Bronchial epithelial cell (primary cell): Measurements from ENCODE around the gene CBX8. TPM values are rescaled to one million over a fixed set of nuclear protein-coding genes. Genes with fewer than 3 reads are reported as not detected.

Experiments used
- DNase-seq: peaks from one replicate; pipeline ENCODE4 v3.0.0-alpha.2; 2010; ENCODE audit warnings: low read depth
- FAIRE-seq: peaks from 2 replicates; lab custom pipeline; 2011; peaks lifted over from hg19 to GRCh38; lab: Jason Lieb, UNC
- H3K27me3 ChIP-seq: 2 replicates; pipeline ENCODE4 v1.5.1; 2011; ENCODE audit warnings: low read length; ENCODE audit not compliant: control insufficient read depth, insufficient read depth
- H3K36me3 ChIP-seq: 2 replicates; pipeline ENCODE4 v1.5.1; 2011; ENCODE audit warnings: low read length; ENCODE audit not compliant: control insufficient read depth, insufficient read depth
- H3K4me3 ChIP-seq: 2 replicates; pipeline ENCODE4 v1.5.1; 2011; ENCODE audit warnings: mild to moderate bottlenecking, low read depth, low read length, control low read depth
- CTCF ChIP-seq: IDR thresholded peaks from 2 replicates; pipeline ENCODE4 v1.5.1; 2011; ENCODE audit warnings: mild to moderate bottlenecking, moderate library complexity, low read length, control low read depth, inconsistent platforms; ENCODE audit not compliant: insufficient read depth, severe bottlenecking
- total RNA-seq: library from RNA; depleted of rRNA; stranded (reverse); fragments of >200 nt; gene quantifications from 2 replicates; pipeline ENCODE4 v1.2.1, GENCODE V29; 2014

Gene CBX8
- total RNA-seq, 1 donor from 2014 or later, result 2.6 TPM

GRCh38 chr17:79835953-79836509, 39.2 kb upstream of the CBX8 start:
- no peak for FAIRE-seq
- Histone ChIP-seq H3K36me3 (peaks cover 27% of the 10 kb centered on the region), H3K4me3 (peak overlapping the region; percentile 64), H3K27me3 (peaks cover 9% of the 10 kb centered on the region)
- no peak for DNase-seq
- no peak for TF ChIP-seq CTCF

- TF ChIP-seq CTCF, result no peak
- Histone ChIP-seq H3K27me3 (peaks cover 5% of the 10 kb centered on the region), H3K36me3 (peaks cover 27% of the 10 kb centered on the region), H3K4me3 (no peak overlapping the region)
- no peak for DNase-seq
- FAIRE-seq, result no peak
These were observed 38.6 kb upstream of the CBX8 start for GRCh38 chr17:79835470-79835899.

DNA sequence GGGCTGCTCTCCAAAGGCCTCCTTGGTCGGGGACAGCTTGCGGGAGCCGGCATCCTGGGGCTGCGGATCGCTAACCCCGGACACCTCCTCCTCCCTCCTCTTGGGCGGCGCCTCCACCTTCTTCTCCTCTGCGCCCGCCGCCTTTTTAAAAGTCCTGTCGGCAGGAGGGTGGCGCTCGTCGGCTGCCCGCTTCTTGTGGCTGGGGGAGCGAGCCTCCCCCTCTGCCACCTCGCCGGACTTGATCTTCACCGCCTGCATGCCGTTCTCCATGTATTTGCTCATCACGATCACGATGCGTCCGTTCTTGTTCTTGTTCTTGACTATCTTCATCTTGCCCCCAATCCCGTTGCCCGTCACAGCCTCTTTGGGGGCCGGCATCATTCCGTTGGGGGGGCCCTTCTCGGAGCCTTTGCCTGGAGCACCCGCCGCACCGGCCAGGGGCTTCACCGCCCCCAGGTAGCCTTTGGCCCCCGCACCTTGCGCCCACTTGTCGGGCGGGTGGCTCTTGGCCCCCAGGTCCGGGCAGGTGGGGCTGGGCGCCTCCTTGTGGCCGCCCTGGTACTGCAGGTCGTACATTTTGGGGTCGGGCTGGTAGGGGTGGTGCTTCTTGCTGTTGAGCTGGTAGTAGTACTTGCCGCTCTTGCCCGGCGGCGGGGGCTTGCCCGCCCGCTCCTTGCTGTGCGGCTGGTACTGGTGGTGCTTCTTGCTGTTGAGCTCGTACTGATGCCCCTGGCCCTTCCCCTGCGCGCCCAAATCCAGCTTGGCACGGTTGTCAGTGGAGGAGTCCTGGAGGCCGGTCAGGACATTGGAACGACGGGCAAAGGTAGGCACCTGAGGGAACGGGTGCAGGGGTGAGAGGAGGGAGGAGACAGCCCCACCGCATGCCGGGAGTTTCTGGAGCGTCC, 37.9 kb upstream of the CBX8 start:
- peak; percentile 75 for TF ChIP-seq CTCF
- FAIRE-seq, result no peak

GRCh38 chr17:79833744-79834564, 37.1 kb upstream of the CBX8 start:
- DNase-seq (no peak), FAIRE-seq (no peak)
- no peak overlapping the region for H3K4me3 ChIP-seq
- H3K27me3 ChIP-seq, result no peaks in the 10 kb centered on the region
- TF ChIP-seq CTCF, result no peak
- H3K36me3 ChIP-seq, result peaks cover 27% of the 10 kb centered on the region

More for the DNA sequence above, 37.9 kb upstream of the CBX8 start:
- no peak overlapping the region for H3K4me3 ChIP-seq
- no peaks in the 10 kb centered on the region for H3K27me3 ChIP-seq
- peaks cover 27% of the 10 kb centered on the region for H3K36me3 ChIP-seq
- DNase-seq, result no peak

DNA sequence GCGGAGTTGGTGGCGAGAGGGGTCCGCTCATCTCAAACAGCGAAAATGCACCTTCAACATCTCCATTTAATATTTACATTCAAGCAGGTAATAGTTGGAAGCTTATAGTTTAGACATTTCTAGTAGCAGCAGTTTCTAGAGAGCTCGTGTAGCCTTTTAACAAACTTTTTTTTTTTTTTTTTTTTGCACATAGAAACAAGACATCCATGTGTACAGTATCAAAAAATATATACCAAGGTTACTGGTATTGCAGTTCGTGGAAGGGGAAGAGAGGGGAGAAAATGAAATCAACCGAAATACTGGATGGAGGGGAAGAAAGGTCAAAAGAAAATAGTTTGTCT, 36.2 kb upstream of the CBX8 start:
- no peaks in the 10 kb centered on the region for H3K27me3 ChIP-seq
- TF ChIP-seq CTCF, result no peak
- DNase-seq (no peak), FAIRE-seq (no peak)
- no peak overlapping the region for H3K4me3 ChIP-seq
- peaks cover 24% of the 10 kb centered on the region for H3K36me3 ChIP-seq
